SK-N-SH treated with all-trans-retinoic acid at 6 μM for 48 hours (cell line): ENCODE measurements around the gene CCDC8.

Experiments
- ATAC-seq: fragments of 200-7000 bp; cut with Tn5 transposase; 3 replicates; pipeline ENCODE4 v1.9.1; 2020; ENCODE audit warnings: mild to moderate bottlenecking, moderate library complexity
- ARNTL ChIP-seq: fragments of 450-650 bp; formaldehyde crosslinking; IDR thresholded peaks from 2 replicates; pipeline ENCODE4 v1.5.0; 2020; ENCODE audit warnings: low read depth, mild to moderate bottlenecking, moderate library complexity, borderline replicate concordance
- BACH2 ChIP-seq: fragments of 250-450 bp; sonication (Bioruptor Pico); IDR thresholded peaks from 2 replicates; pipeline ENCODE4 v1.9.0; 2021; ENCODE audit warnings: mild to moderate bottlenecking, borderline replicate concordance
- CREB5 ChIP-seq: fragments of 250-450 bp; sonication (Bioruptor Pico); IDR thresholded peaks from 2 replicates; pipeline ENCODE4 v1.5.1; 2020; ENCODE audit warnings: low read depth, mild to moderate bottlenecking, moderate library complexity
- CSDC2 ChIP-seq: fragments of 250-450 bp; sonication (Bioruptor Pico); IDR thresholded peaks from 2 replicates; pipeline ENCODE4 v1.5.0; 2020; ENCODE audit warnings: mild to moderate bottlenecking, moderate library complexity
- CSRNP3 ChIP-seq: fragments of 250-450 bp; sonication (Bioruptor Pico); IDR thresholded peaks from 2 replicates; pipeline ENCODE4 v1.5.1; 2021; ENCODE audit warnings: mild to moderate bottlenecking, moderate library complexity
- ESRRG ChIP-seq: fragments of 250-450 bp; sonication (Bioruptor Pico); IDR thresholded peaks from 2 replicates; pipeline ENCODE4 v1.6.1; 2021; ENCODE audit warnings: mild to moderate bottlenecking
- GLIS3 ChIP-seq: fragments of 250-450 bp; sonication (Bioruptor Pico); IDR thresholded peaks from 2 replicates; pipeline ENCODE4 v1.5.0; 2020; ENCODE audit warnings: mild to moderate bottlenecking, moderate library complexity
- ISL1 ChIP-seq: fragments of 250-450 bp; sonication (Bioruptor Pico); IDR thresholded peaks from 2 replicates; pipeline ENCODE4 v2.1.2; 2022; ENCODE audit warnings: mild to moderate bottlenecking, moderate library complexity
- OSR1 ChIP-seq: fragments of 250-450 bp; sonication (Bioruptor Pico); IDR thresholded peaks from 2 replicates; pipeline ENCODE4 v1.8.0; 2022; ENCODE audit warnings: moderate library complexity, mild to moderate bottlenecking, inconsistent platforms
- PATZ1 ChIP-seq: fragments of 250-450 bp; sonication (Bioruptor Pico); IDR thresholded peaks from 2 replicates; pipeline ENCODE4 v1.8.0; 2020; ENCODE audit warnings: mild to moderate bottlenecking, moderate library complexity, borderline replicate concordance
- PPARA ChIP-seq: fragments of 250-450 bp; sonication (Bioruptor Pico); IDR thresholded peaks from 2 replicates; pipeline ENCODE4 v1.5.0; 2020; ENCODE audit warnings: mild to moderate bottlenecking, borderline replicate concordance
- RARB ChIP-seq: fragments of 250-450 bp; sonication (Bioruptor Pico); IDR thresholded peaks from 2 replicates; pipeline ENCODE4 v1.8.0; 2021; ENCODE audit warnings: mild to moderate bottlenecking, moderate library complexity
- SNAI2 ChIP-seq: fragments of 250-450 bp; sonication (Bioruptor Pico); IDR thresholded peaks from 2 replicates; pipeline ENCODE4 v1.5.0; 2020; ENCODE audit warnings: mild to moderate bottlenecking, moderate library complexity
- TCF4 ChIP-seq: fragments of 250-450 bp; sonication (Bioruptor Pico); IDR thresholded peaks from 2 replicates; pipeline ENCODE4 v1.8.0; 2021; ENCODE audit warnings: mild to moderate bottlenecking, moderate library complexity, borderline replicate concordance
- TOX ChIP-seq: fragments of 250-450 bp; sonication (Bioruptor Pico); IDR thresholded peaks from 2 replicates; pipeline ENCODE4 v1.8.0; 2021; ENCODE audit warnings: mild to moderate bottlenecking, moderate library complexity, borderline replicate concordance
- ZC3H10 ChIP-seq: fragments of 250-450 bp; sonication (Bioruptor Pico); IDR thresholded peaks from 2 replicates; pipeline ENCODE4 v1.5.1; 2021; ENCODE audit warnings: mild to moderate bottlenecking, moderate library complexity
- ZFP3 ChIP-seq: fragments of 250-450 bp; sonication (Bioruptor Pico); IDR thresholded peaks from 2 replicates; pipeline ENCODE4 v1.5.0; 2020; ENCODE audit warnings: mild to moderate bottlenecking, moderate library complexity
- ZFP30 ChIP-seq: fragments of 450-650 bp; formaldehyde crosslinking; IDR thresholded peaks from 2 replicates; pipeline ENCODE4 v1.5.0; 2022; ENCODE audit warnings: mild to moderate bottlenecking, moderate library complexity
- ZNF565 ChIP-seq: fragments of 450-650 bp; formaldehyde crosslinking; conservative IDR thresholded peaks from 2 replicates; pipeline ENCODE4 v1.5.0; 2020; ENCODE audit warnings: low read depth, mild to moderate bottlenecking, moderate library complexity
- ZNF70 ChIP-seq: fragments of 450-650 bp; formaldehyde crosslinking; IDR thresholded peaks from 2 replicates; pipeline ENCODE4 v1.5.0; 2020; ENCODE audit warnings: mild to moderate bottlenecking, moderate library complexity
- ZNF8 ChIP-seq: fragments of 450-650 bp; formaldehyde crosslinking; IDR thresholded peaks from 2 replicates; pipeline ENCODE4 v1.5.0; 2020; ENCODE audit warnings: mild to moderate bottlenecking, moderate library complexity

Gene CCDC8

GRCh38 chr19:46431824-46432223 is 18.5 kb upstream of the CCDC8 start:
- no peak for TF ChIP-seq ZC3H10 (CRISPR knock-in tag)
- TF ChIP-seq PATZ1, result no peak
- TF ChIP-seq ISL1, result no peak
- no peak for TF ChIP-seq TCF4 (CRISPR knock-in tag)
- TF ChIP-seq ZFP30 (CRISPR knock-in tag), result no peak
- TF ChIP-seq ZNF565, result no peak
- no peak for TF ChIP-seq ZNF70
- no peak for TF ChIP-seq RARB (CRISPR knock-in tag)
- TF ChIP-seq CSRNP3 (CRISPR knock-in tag), result no peak
- TF ChIP-seq, all 23 proteins: peak for 0
- ATAC-seq, result no peak

- ATAC-seq, result no peak
- TF ChIP-seq CREB5, result no peak
- no peak for TF ChIP-seq TCF4 (CRISPR knock-in tag)
- no peak for TF ChIP-seq PPARA (CRISPR knock-in tag)
- no peak for TF ChIP-seq PATZ1
- no peak for TF ChIP-seq ZNF70
- TF ChIP-seq SNAI2, result no peak
- no peak for TF ChIP-seq ZNF8 (CRISPR knock-in tag)
- no peak for TF ChIP-seq BACH2 (CRISPR knock-in tag)
- TF ChIP-seq ISL1, result no peak
- no peak for TF ChIP-seq ZFP30 (CRISPR knock-in tag)
- TF ChIP-seq ZC3H10 (CRISPR knock-in tag), result no peak
- no peak for TF ChIP-seq ZFP3 (CRISPR knock-in tag)
- TF ChIP-seq RARB (CRISPR knock-in tag), result no peak
These were observed 16.6 kb upstream of the CCDC8 start for GRCh38 chr19:46429999-46430398.

GRCh38 chr19:46428239-46429135 is 15.1 kb upstream of the CCDC8 start, which contains the start of gene PNMA8C:
TSS of gene PNMA8C (minus strand) at chr19:46428936. CDS start at chr19:46428359, 577 bp downstream.
- peak; percentile 84 for ATAC-seq
- TF ChIP-seq TOX (CRISPR knock-in tag) (no peak), SNAI2 (peak; percentile 73; the same call in 1 of the 2 replicates), ZNF565 (no peak)
- TF ChIP-seq, all 23 proteins: peak for 1

- TF ChIP-seq ZNF565 (no peak), CSDC2 (CRISPR knock-in tag) (no peak)
- ATAC-seq, result no peak; the same call in 2 of the 3 replicates
These were observed 14.2 kb upstream of the CCDC8 start for GRCh38 chr19:46427518-46428045.

- TF ChIP-seq GLIS3 (CRISPR knock-in tag) (no peak), ARNTL (CRISPR knock-in tag) (no peak), ZC3H10 (CRISPR knock-in tag) (no peak), SNAI2 (no peak), ZNF70 (no peak), ZNF565 (no peak), OSR1 (CRISPR knock-in tag) (no peak), CSDC2 (CRISPR knock-in tag) (no peak), CREB5 (no peak), ZFP3 (CRISPR knock-in tag) (no peak), ZFP30 (CRISPR knock-in tag) (no peak), RARB (CRISPR knock-in tag) (no peak), ESRRG (CRISPR knock-in tag) (no peak), ISL1 (no peak), TCF4 (CRISPR knock-in tag) (no peak), PPARA (CRISPR knock-in tag) (no peak)
- peak; percentile 77 for ATAC-seq
These were observed 13.3 kb upstream of the CCDC8 start for GRCh38 chr19:46426506-46427162.
